Measurements from ENCODE around the gene KLHL22.
"Not testable (repeated sequence)": the region's sequence is repeated elsewhere in the genome, so short reads cannot be mapped to it uniquely, and the experiment has no call there.

The KLHL22 gene

GRCh38 chr22:20415241-20415640 lies 80.4 kb downstream of the KLHL22 start:
- DNase-seq = not testable (repeated sequence)

DNA sequence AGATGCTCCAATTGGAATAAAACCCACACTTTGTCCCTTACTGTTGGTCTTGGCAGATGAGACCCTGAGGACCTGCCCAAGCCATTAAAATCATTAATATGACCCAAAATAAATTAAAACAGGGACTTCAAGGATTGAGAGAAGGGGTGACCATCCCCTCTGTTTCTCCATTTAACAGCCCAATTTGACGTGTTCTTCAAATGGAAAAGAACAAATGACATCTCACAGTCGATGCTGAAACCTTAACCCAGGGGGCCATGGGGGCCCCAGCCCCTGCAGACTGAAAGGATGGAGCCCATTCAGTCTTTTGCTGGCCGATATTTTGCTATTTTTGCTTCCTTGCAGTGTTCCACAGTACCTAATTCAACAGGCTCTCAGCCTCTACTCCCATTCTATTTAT lies 81.1 kb downstream of the KLHL22 start:
- no peak for DNase-seq

DNA sequence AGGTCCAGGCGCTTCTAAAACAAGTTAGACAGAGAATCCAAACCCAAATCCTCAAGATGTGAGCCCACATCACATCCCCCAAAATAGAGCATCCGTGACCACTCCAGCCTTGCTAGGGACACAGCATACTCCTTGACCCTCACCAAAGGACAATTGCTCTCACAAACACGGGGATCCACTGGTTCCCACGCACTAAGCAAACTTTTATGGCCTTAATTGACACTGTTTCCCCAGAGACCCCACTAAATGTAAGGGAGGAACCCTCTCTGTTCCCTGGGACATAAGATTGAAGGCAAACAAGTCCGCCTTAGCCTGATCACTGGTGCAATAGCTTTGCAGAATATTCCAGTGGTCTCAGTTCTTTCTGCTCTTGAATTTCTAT lies 81.5 kb downstream of the KLHL22 start:
- no peak for DNase-seq

- DNase-seq = no peak
These were observed 82.2 kb downstream of the KLHL22 start for GRCh38 chr22:20413217-20414058.

GRCh38 chr22:20412474-20413216 lies 83.0 kb downstream of the KLHL22 start:
- no peak for DNase-seq

- not testable (repeated sequence) for DNase-seq
These were observed 86.2 kb downstream of the KLHL22 start for GRCh38 chr22:20409385-20409784.

- DNase-seq = no peak
These were observed 86.7 kb downstream of the KLHL22 start for GRCh38 chr22:20408891-20409290.

GRCh38 chr22:20407829-20408228 lies 87.8 kb downstream of the KLHL22 start:
- DNase-seq = no peak

DNA sequence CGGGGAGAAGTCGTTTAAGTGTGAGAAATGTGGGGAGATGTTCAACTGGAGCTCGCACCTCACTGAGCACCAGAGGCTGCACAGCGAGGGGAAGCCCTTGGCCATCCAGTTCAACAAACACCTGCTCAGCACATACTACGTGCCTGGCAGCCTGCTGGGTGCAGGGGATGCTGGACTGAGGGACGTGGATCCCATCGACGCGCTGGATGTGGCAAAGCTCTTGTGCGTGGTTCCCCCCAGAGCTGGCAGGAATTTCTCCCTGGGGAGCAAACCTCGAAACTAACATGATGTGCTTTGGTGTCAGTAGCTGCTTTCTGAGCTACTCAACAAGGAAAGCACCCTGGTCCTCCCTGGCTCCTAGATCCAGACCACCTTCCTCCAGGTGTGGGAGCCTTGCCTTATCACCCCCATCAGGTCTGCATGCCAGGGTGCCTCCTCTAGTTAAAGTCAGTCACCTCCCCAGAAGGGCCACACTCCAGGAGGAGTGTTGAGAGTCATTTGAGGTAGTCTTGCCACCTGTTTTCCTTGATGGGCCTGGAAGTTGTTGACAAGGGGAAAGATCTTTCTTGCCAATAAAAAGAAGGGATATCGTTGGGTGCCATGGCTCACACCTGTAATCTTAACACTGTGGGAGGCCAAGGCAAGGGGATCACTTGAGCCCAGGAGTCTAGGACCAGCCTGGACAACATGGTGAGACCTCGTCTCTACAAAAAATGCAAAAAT lies 88.7 kb downstream of the KLHL22 start:
- no peak for DNase-seq

DNA sequence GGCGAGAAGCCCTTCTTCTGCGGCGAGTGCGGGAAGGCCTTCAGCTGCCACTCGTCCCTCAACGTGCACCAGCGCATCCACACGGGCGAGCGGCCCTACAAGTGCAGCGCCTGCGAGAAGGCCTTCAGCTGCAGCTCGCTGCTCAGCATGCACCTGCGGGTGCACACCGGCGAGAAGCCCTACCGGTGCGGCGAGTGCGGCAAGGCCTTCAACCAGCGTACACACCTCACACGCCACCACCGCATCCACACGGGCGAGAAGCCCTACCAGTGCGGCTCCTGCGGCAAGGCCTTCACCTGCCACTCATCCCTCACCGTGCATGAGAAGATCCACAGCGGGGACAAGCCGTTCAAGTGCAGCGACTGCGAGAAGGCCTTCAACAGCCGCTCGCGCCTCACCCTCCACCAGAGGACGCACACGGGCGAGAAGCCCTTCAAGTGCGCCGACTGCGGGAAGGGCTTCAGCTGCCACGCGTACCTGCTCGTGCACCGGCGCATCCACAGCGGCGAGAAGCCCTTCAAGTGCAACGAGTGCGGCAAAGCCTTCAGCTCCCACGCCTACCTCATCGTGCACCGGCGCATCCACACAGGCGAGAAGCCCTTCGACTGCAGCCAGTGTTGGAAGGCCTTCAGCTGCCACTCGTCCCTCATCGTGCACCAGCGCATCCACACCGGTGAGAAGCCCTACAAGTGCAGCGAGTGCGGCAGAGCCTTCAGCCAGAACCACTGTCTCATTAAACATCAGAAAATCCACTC lies 89.5 kb downstream of the KLHL22 start:
- no peak for DNase-seq

- DNase-seq = no peak
These were observed 90.2 kb downstream of the KLHL22 start for GRCh38 chr22:20405291-20405930.

- no peak for DNase-seq
These were observed 90.7 kb downstream of the KLHL22 start for GRCh38 chr22:20404881-20405280.

- no peak for DNase-seq
These were observed 91.8 kb downstream of the KLHL22 start for GRCh38 chr22:20403779-20404140.

- no peak for DNase-seq
These were observed 92.4 kb downstream of the KLHL22 start for GRCh38 chr22:20402960-20403778.

DNA sequence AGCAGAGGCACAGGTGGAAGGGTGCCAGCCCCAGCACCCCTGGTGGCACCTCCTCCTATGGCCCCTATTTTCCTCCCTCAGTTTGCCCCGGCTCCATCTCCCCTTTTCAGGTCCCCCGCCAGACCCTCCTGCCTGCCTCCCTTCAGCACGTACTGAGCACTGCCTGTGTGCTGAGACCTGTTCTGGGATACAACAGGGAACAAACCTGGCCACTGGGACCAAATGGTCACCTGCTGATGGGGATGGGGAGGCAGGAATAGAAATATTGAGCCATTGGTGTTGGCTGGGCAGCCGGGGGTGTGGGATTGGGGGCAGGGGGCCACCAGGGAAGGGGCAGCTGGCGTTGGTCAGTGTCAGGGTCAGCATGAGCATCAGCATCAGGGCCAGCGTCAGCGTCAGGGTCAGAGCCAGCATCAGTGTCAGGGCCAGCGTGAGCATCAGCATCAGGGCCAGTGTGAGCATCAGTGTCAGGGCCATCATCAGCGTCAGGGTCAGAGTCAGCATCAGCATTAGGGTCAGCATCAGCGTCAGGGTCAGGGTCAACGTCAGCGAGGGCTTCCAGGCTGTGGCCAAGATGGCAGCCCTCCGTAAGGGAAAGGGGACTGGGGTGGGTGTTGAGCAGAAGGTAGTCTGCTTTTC lies 94.1 kb downstream of the KLHL22 start:
- no peak for DNase-seq

GRCh38 chr22:20400606-20401375 lies 94.8 kb downstream of the KLHL22 start:
- DNase-seq = no peak

DNA sequence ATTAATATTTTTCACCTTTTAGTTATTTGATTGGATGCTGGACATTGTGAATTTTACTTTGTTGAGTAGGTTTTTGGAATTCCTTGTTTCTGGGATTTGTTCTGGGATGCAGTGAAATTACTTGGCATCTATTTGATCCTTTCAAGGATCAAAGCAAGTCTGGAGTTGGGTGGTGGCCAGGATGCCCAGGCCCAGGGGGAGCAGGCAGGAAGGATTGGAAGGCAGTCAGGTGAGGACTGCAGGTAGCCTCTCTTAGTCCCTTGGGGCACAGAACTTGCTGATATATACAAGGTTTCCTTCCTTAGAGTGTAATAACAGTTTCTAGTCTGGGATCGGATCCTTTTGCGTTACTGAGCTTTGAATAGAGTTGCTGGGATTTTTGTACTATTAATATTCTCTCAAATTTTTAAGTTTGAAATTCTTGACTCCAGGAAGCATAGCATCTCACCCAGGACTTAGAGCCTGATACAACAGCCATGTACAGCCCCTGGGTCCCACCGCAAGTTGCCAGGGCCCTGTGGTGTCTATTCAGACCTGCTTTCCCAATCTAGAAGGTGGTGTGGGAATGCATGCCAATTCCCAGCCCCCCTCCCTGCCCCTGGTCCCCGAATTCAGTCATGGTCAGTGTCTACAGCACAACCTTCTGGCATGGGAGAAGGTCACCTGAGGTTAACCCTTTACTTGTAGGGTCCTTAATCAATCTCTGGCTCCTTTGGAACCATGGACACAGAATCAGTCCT lies 95.6 kb downstream of the KLHL22 start:
- no peak for DNase-seq

DNA sequence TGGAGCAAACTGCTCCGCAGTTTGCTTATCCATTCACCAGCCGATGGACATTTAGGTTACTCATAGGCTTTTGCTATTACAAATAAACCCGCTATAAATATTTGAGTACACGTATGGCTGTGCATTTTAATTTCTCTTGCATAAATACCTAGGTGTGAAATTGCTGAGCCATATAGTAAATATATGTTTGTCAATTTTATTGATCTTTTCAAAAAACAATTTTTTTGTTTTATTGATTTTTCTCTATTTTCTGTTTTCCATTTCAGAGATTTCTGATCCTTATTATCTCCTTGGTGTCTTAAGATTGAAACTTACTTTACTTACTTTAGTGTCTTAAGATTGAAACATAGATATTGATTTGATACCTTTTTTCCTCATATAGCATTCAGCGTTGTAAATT lies 97.2 kb downstream of the KLHL22 start:
- DNase-seq = no peak

DNA sequence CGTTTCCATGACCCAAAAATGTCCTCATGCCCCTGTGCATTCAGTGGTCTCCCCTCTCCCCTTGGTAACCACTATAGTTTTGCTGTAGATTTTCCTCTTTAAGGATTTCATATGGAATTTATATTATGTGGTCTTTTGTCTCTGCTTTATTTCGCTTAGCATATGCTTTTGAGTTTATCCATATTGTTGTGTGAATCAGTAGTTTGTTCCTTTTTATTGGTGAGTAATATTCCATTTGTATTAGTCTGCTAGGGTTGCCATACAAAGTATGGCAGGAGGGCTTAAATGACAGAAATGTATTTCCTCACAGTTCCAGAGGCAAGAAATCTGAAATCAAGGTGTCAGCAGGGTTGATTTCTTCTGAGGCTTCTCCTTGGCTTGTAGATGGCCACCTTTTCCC lies 98.1 kb downstream of the KLHL22 start:
- no peak for DNase-seq
